Mesendoderm (in vitro differentiated cells): ENCODE measurements around the gene SRRD.

ENCODE experiments used
- DNase-seq: peaks from one replicate; pipeline ENCODE4 v3.0.0; 2013
- H2AK5ac ChIP-seq: 2 replicates; pipeline ENCODE4 v1.6.1; 2013; ENCODE audit warnings: low read length, inconsistent platforms
- H2BK120ac ChIP-seq: 2 replicates; pipeline ENCODE4 v1.6.1; 2013; ENCODE audit warnings: low read depth, mild to moderate bottlenecking, low read length, moderate library complexity, mixed read lengths
- H2BK15ac ChIP-seq: replicated peaks from 2 replicates; pipeline ENCODE4 v1.6.1; 2013; ENCODE audit warnings: low read depth, mild to moderate bottlenecking, moderate library complexity
- H2BK5ac ChIP-seq: 2 replicates; pipeline ENCODE4 v1.6.1; 2013; ENCODE audit warnings: low read length, inconsistent platforms
- H3K18ac ChIP-seq: 2 replicates; pipeline ENCODE4 v1.6.1; 2013; ENCODE audit warnings: mild to moderate bottlenecking, low read length, mixed read lengths
- H3K23ac ChIP-seq: one replicate; pipeline ENCODE4 v1.6.1; 2013; ENCODE audit warnings: low read length
- H3K27ac ChIP-seq: 2 replicates; pipeline ENCODE4 v1.5.1; 2013; ENCODE audit warnings: low read depth, mild to moderate bottlenecking, inconsistent platforms, low read length, moderate library complexity
- H3K27me3 ChIP-seq: 2 replicates; pipeline ENCODE4 v1.6.1; 2013; ENCODE audit warnings: low read length, control low read depth, mild to moderate bottlenecking, inconsistent platforms; ENCODE audit not compliant: insufficient read depth, poor library complexity
- H3K36me3 ChIP-seq: 2 replicates; pipeline ENCODE4 v1.6.1; 2013; ENCODE audit warnings: low read length, inconsistent platforms; ENCODE audit not compliant: control insufficient read depth, insufficient read depth
- H3K4ac ChIP-seq: one replicate; pipeline ENCODE4 v1.6.1; 2013; ENCODE audit warnings: low read depth, mild to moderate bottlenecking, low read length, moderate library complexity
- H3K4me1 ChIP-seq: 2 replicates; pipeline ENCODE4 v1.6.1; 2013; ENCODE audit warnings: low read depth, low read length, inconsistent platforms; ENCODE audit not compliant: control insufficient read depth
- H3K4me2 ChIP-seq: 2 replicates; pipeline ENCODE4 v1.6.1; 2013; ENCODE audit warnings: low read length
- H3K4me3 ChIP-seq: 2 replicates; pipeline ENCODE4 v1.5.1; 2013; ENCODE audit warnings: mild to moderate bottlenecking, low read length
- H3K56ac ChIP-seq: one replicate; pipeline ENCODE4 v1.6.1; 2013; ENCODE audit warnings: low read length
- H3K79me1 ChIP-seq: 2 replicates; pipeline ENCODE4 v1.6.1; 2013; ENCODE audit warnings: low read length, inconsistent platforms
- H3K79me2 ChIP-seq: 2 replicates; pipeline ENCODE4 v1.6.1; 2013; ENCODE audit warnings: mild to moderate bottlenecking, low read length; ENCODE audit not compliant: control insufficient read depth, insufficient read depth
- H3K9ac ChIP-seq: 2 replicates; pipeline ENCODE4 v1.6.1; 2013; ENCODE audit warnings: low read length, inconsistent platforms
- H4K5ac ChIP-seq: one replicate; pipeline ENCODE4 v1.6.1; 2013; ENCODE audit warnings: low read length
- H4K8ac ChIP-seq: one replicate; pipeline ENCODE4 v1.6.1; 2013; ENCODE audit warnings: low read depth, mild to moderate bottlenecking, control low read depth, low read length, moderate library complexity
- WGBS: extraction: QIAGEN DNeasy Blood & Tissue Kit; methylation state at CpG from one replicate; pipeline ENCODE4 v1.1.7; 2013; ENCODE audit warnings: low lambda C conversion rate, missing lambda C conversion rate; ENCODE audit not compliant: insufficient coverage; ENCODE audit errors: extremely low coverage; 5-methylcytosine and 5-hydroxymethylcytosine counted together

Gene SRRD

GRCh38 chr22:26487996-26488395 is 4.3 kb downstream of the SRRD start:
- Histone ChIP-seq H3K56ac (no peak overlapping the region), H3K4me1 (peaks cover 4% of the 10 kb centered on the region), H2BK5ac (no peak overlapping the region), H3K36me3 (peaks cover 24% of the 10 kb centered on the region), H3K9ac (no peak overlapping the region), H2BK120ac (no peak overlapping the region), H3K4me2 (no peak overlapping the region), H3K23ac (no peak overlapping the region), H3K79me2 (peaks cover 16% of the 10 kb centered on the region), H3K27me3 (no peaks in the 10 kb centered on the region), H3K27ac (no peak overlapping the region), H2BK15ac (no peak overlapping the region), H3K79me1 (peaks cover 10% of the 10 kb centered on the region), H4K5ac (no peak overlapping the region), H3K4me3 (no peak overlapping the region), H3K4ac (no peak overlapping the region), H2AK5ac (no peak overlapping the region), H4K8ac (no peak overlapping the region), H3K18ac (no peak overlapping the region)
- no CpG with 5 or more reads among the region's 3 CpGs for WGBS
- no peak for DNase-seq

DNA sequence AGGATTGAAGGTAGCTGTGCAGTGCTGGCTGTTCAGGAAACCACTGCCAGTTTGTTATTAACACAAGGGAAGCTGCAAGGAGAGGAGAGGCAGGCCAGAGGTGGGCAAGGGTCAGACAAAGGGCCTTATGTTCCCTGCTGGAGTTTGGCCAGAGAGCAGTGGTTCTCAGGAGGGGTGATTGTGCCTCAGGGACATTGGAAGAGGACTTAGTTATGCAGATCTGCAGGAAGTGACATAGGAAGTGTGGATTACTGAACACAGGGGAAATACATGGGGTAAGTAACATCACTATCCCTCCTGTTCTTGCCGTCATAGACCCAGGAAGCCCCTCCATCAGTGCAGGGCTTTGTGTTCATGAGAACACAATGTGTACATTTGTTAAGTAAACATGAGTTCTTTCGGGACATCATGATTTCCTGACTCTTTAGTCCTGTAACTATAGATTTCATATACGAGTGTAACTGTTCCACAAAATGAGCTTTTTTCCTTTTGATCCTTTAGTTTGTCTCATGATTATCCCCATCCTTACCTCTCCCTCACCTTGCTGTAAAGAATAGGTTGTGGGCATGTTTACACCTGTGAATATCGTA is 5.9 kb downstream of the SRRD start:
- H3K4me2 ChIP-seq: no peak overlapping the region
- H3K18ac ChIP-seq: no peak overlapping the region
- no CpG with 5 or more reads among the region's 4 CpGs for WGBS
- no peak overlapping the region for H2BK5ac ChIP-seq
- peaks cover 34% of the 10 kb centered on the region for H3K36me3 ChIP-seq
- peaks cover 7% of the 10 kb centered on the region for H3K79me1 ChIP-seq
- H3K4me1 ChIP-seq: peaks cover under 1% of the 10 kb centered on the region
- H3K9ac ChIP-seq: no peak overlapping the region
- peaks cover 9% of the 10 kb centered on the region for H3K79me2 ChIP-seq
- no peaks in the 10 kb centered on the region for H3K27me3 ChIP-seq
- H3K4ac ChIP-seq: no peak overlapping the region
- H4K5ac ChIP-seq: no peak overlapping the region
- H3K56ac ChIP-seq: no peak overlapping the region
- no peak overlapping the region for H2BK15ac ChIP-seq
- no peak overlapping the region for H3K27ac ChIP-seq
- H4K8ac ChIP-seq: no peak overlapping the region
- DNase-seq: no peak
- H2AK5ac ChIP-seq: no peak overlapping the region
- H3K23ac ChIP-seq: no peak overlapping the region
- H3K4me3 ChIP-seq: no peak overlapping the region
- H2BK120ac ChIP-seq: no peak overlapping the region

DNA sequence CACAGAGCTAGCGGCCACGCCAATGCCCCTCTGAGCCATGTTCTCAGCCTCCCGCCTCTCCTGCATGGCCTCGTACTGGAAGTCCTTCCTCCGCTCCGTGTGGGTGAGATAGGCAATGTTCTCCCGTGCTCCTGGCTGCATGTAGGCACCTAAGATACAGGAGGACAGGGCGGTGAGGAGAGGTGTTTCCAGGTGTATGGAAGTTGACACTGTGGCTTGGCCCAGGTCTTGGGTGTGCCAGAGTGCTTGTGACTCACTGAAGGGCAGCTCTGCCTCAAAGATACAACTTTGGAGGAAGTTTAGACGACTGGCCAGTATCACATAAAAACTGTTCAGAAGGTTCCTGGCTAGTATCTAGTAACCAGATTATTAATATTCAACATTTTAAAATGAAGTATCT is 8.5 kb downstream of the SRRD start:
- no peak overlapping the region for H3K56ac ChIP-seq
- no peak overlapping the region for H3K23ac ChIP-seq
- H3K27ac ChIP-seq: no peak overlapping the region
- H3K4me3 ChIP-seq: no peak overlapping the region
- H3K36me3 ChIP-seq: peaks cover 49% of the 10 kb centered on the region
- H2AK5ac ChIP-seq: no peak overlapping the region
- H3K27me3 ChIP-seq: no peaks in the 10 kb centered on the region
- no peak overlapping the region for H2BK15ac ChIP-seq
- no peaks in the 10 kb centered on the region for H3K4me1 ChIP-seq
- no peaks in the 10 kb centered on the region for H3K79me1 ChIP-seq
- H2BK5ac ChIP-seq: no peak overlapping the region
- no peak overlapping the region for H3K4me2 ChIP-seq
- H3K79me2 ChIP-seq: no peaks in the 10 kb centered on the region
- H4K5ac ChIP-seq: no peak overlapping the region
- H4K8ac ChIP-seq: no peak overlapping the region
- no CpG with 5 or more reads among the region's 9 CpGs for WGBS
- H3K4ac ChIP-seq: no peak overlapping the region
- H3K9ac ChIP-seq: no peak overlapping the region
- no peak overlapping the region for H3K18ac ChIP-seq
- H2BK120ac ChIP-seq: no peak overlapping the region
- no peak for DNase-seq

GRCh38 chr22:26494506-26494905 is 10.8 kb downstream of the SRRD start:
- Histone ChIP-seq H3K4me3 (no peak overlapping the region), H3K9ac (no peak overlapping the region), H3K36me3 (peaks cover 49% of the 10 kb centered on the region), H3K4me1 (no peaks in the 10 kb centered on the region), H4K8ac (no peak overlapping the region), H2BK15ac (no peak overlapping the region), H3K4ac (no peak overlapping the region), H3K79me2 (no peaks in the 10 kb centered on the region), H2BK5ac (no peak overlapping the region), H3K27ac (no peak overlapping the region), H3K18ac (no peak overlapping the region), H3K56ac (no peak overlapping the region), H4K5ac (no peak overlapping the region), H3K27me3 (no peaks in the 10 kb centered on the region), H3K23ac (no peak overlapping the region), H2AK5ac (no peak overlapping the region), H2BK120ac (no peak overlapping the region), H3K79me1 (no peaks in the 10 kb centered on the region), H3K4me2 (no peak overlapping the region)
- no peak for DNase-seq

GRCh38 chr22:26496456-26496855 is 12.8 kb downstream of the SRRD start:
- no peaks in the 10 kb centered on the region for H3K4me1 ChIP-seq
- no peak overlapping the region for H2AK5ac ChIP-seq
- H3K56ac ChIP-seq: no peak overlapping the region
- H3K4me3 ChIP-seq: no peak overlapping the region
- no peaks in the 10 kb centered on the region for H3K79me1 ChIP-seq
- no peaks in the 10 kb centered on the region for H3K79me2 ChIP-seq
- no peak overlapping the region for H2BK5ac ChIP-seq
- no peaks in the 10 kb centered on the region for H3K27me3 ChIP-seq
- no peak overlapping the region for H3K4me2 ChIP-seq
- WGBS: no CpG with 5 or more reads among the region's 4 CpGs
- no peak overlapping the region for H3K27ac ChIP-seq
- no peak overlapping the region for H3K23ac ChIP-seq
- no peak overlapping the region for H2BK120ac ChIP-seq
- no peak overlapping the region for H4K8ac ChIP-seq
- H4K5ac ChIP-seq: no peak overlapping the region
- no peak overlapping the region for H2BK15ac ChIP-seq
- H3K4ac ChIP-seq: no peak overlapping the region
- no peak overlapping the region for H3K18ac ChIP-seq
- peaks cover 43% of the 10 kb centered on the region for H3K36me3 ChIP-seq
- no peak for DNase-seq
- no peak overlapping the region for H3K9ac ChIP-seq

DNA sequence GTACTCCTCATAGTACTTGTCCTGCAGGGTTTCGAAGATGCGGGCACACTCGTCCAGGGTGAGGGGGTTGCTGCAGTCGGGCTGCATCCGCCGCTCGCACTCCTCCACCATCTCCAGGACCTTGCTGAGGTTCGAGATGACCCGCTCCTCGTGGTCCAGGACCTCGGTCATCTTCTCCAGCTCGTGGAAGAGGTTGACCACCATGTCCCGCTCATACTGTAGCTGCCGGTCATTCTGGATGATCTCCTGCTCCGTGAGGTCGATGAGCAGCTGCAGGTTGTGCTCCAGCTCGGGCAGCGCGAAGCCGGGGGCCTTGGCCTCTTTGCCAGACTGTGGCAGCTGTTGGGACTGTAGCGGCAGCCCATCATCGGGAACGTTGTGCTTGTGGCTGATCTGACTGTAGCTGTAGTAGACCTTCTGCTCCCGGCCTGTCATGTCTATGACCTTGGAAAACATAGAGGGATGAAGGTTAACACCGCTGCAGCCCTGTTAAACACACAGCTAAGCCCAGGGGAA is 15.6 kb downstream of the SRRD start:
- Histone ChIP-seq H3K27ac (no peak overlapping the region), H3K4me1 (no peaks in the 10 kb centered on the region), H3K56ac (no peak overlapping the region), H4K5ac (no peak overlapping the region), H3K4ac (no peak overlapping the region), H3K36me3 (peaks cover 33% of the 10 kb centered on the region), H3K18ac (no peak overlapping the region), H3K79me1 (no peaks in the 10 kb centered on the region), H3K23ac (no peak overlapping the region), H2BK5ac (no peak overlapping the region), H4K8ac (no peak overlapping the region), H3K4me2 (no peak overlapping the region), H3K4me3 (no peak overlapping the region), H2BK120ac (no peak overlapping the region), H3K79me2 (no peaks in the 10 kb centered on the region), H2BK15ac (no peak overlapping the region), H3K27me3 (no peaks in the 10 kb centered on the region), H2AK5ac (no peak overlapping the region), H3K9ac (no peak overlapping the region)
- DNase-seq: no peak
- no CpG with 5 or more reads among the region's 25 CpGs for WGBS
